Nephron progenitor cell (in vitro differentiated cells): ENCODE results near the gene KCNQ1.
A peak's percentile ranks its signal among the peaks of the same experiment; 100 is the strongest.

ENCODE experiments used
- DNase-seq: peaks from one replicate; pipeline ENCODE4 v3.0.0; 2021
- H3K27ac Mint-ChIP-seq: 2 replicates; pipeline ENCODE4 v1.8.0; 2021; ENCODE audit warnings: mild to moderate bottlenecking, moderate library complexity, mixed read lengths
- H3K27me3 Mint-ChIP-seq: 2 replicates; pipeline ENCODE4 v1.8.0; 2021; ENCODE audit warnings: mild to moderate bottlenecking, low read depth, mixed read lengths; ENCODE audit not compliant: poor library complexity
- H3K36me3 Mint-ChIP-seq: 2 replicates; pipeline ENCODE4 v1.8.0; 2021; ENCODE audit warnings: low read depth, mixed read lengths
- H3K4me1 Mint-ChIP-seq: 2 replicates; pipeline ENCODE4 v1.8.0; 2021; ENCODE audit warnings: mixed read lengths
- H3K4me3 Mint-ChIP-seq: 2 replicates; pipeline ENCODE4 v1.8.0; 2021; ENCODE audit warnings: mild to moderate bottlenecking, moderate library complexity, mixed read lengths
- H3K9me3 Mint-ChIP-seq: 2 replicates; pipeline ENCODE4 v1.8.0; 2021; ENCODE audit warnings: mild to moderate bottlenecking, moderate library complexity, mixed read lengths
- TF ChIP-seq, protein P1 (sequence below): fragments of 200-600 bp; sonication (generic); IDR thresholded peaks from 2 replicates; pipeline ENCODE4 v1.5.0; 2021; ENCODE audit warnings: antibody characterized with exemption

The KCNQ1 gene

DNA sequence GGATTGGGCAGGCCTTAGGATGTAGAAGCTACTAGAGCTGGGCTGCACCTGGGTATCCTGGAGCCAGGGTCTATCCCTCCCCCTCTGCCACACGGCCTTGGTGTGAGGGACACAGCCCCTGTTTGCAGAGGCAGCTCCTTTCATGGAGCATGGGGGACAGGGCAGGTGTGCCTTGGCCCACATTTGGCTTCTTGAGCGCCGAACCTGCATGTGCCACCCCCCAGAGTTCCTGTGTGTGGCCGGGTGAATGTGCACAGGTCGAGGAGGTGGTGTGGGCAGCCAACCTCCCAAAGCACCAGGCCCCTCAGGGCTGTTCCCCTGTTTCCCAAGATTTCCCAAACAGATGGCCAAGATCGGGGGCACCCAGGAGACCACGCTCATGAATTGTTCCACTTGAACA is 262.9 kb downstream of the KCNQ1 start:
- peaks cover 6% of the 10 kb centered on the region for H3K27me3 Mint-ChIP-seq
- H3K4me1 Mint-ChIP-seq = peaks cover 59% of the 10 kb centered on the region
- peaks cover 25% of the 10 kb centered on the region for H3K9me3 Mint-ChIP-seq
- no peak overlapping the region for H3K27ac Mint-ChIP-seq
- H3K36me3 Mint-ChIP-seq = peaks cover 4% of the 10 kb centered on the region
- TF ChIP-seq, protein P1, sequence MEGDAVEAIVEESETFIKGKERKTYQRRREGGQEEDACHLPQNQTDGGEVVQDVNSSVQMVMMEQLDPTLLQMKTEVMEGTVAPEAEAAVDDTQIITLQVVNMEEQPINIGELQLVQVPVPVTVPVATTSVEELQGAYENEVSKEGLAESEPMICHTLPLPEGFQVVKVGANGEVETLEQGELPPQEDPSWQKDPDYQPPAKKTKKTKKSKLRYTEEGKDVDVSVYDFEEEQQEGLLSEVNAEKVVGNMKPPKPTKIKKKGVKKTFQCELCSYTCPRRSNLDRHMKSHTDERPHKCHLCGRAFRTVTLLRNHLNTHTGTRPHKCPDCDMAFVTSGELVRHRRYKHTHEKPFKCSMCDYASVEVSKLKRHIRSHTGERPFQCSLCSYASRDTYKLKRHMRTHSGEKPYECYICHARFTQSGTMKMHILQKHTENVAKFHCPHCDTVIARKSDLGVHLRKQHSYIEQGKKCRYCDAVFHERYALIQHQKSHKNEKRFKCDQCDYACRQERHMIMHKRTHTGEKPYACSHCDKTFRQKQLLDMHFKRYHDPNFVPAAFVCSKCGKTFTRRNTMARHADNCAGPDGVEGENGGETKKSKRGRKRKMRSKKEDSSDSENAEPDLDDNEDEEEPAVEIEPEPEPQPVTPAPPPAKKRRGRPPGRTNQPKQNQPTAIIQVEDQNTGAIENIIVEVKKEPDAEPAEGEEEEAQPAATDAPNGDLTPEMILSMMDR = no peak
- DNase-seq = no peak
- H3K4me3 Mint-ChIP-seq = no peak overlapping the region

DNA sequence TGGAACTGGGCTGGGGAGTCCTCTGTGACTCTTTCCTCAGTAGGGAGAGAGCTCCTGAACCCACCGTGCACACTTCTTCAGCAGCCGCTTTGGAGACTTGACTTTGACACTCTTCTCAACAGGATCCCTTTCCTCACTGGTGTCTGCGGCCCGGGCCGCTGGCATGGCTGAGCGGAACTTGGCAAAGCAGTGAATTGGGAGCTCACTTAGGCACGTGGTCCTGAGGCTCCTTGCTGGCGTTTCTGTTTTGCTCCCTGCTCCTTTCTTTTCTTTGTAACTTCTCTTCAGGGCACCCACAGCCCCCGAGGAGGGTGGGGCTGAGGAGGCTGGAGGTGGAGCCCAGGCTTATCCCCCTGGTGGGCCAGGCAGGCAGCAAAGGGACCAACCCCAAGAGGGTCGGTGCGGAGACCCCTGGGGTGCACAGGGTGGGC is 263.4 kb downstream of the KCNQ1 start:
- TF ChIP-seq, protein P1 = no peak
- peaks cover 9% of the 10 kb centered on the region for H3K27me3 Mint-ChIP-seq
- no peak overlapping the region for H3K4me3 Mint-ChIP-seq
- H3K27ac Mint-ChIP-seq = no peak overlapping the region
- H3K4me1 Mint-ChIP-seq = peaks cover 59% of the 10 kb centered on the region
- no peak for DNase-seq
- H3K9me3 Mint-ChIP-seq = peaks cover 25% of the 10 kb centered on the region
- H3K36me3 Mint-ChIP-seq = peaks cover 4% of the 10 kb centered on the region

DNA sequence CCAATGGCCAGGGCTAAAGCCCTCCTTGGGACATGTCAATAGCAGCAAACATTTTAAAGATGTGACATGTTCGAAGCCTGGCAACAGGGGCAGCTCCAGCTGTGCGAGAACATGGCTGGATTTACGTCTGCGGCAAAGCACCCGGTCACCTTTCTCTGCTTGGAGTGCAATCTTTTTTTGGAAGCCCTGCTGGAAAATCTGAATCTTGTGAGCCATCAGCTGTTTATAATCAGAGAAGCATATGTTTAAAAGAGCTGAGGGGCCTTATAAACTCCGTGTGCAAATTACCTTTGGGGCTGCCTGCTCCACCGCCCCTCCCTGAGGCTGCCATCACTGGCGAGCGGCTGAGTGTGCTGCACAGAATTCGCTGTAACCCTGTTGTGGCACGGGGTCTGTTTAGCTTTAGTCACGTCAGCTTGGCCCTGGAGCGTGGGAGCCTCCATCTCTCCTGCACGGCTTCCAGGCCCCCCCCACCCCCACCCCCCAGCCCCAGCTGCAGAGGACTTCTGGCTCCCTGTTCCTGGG is 264.0 kb downstream of the KCNQ1 start:
- Mint-ChIP-seq H3K9me3 (peaks cover 25% of the 10 kb centered on the region), H3K27me3 (peaks cover 13% of the 10 kb centered on the region), H3K4me3 (no peak overlapping the region), H3K4me1 (peaks cover 61% of the 10 kb centered on the region), H3K27ac (no peak overlapping the region), H3K36me3 (peaks cover 4% of the 10 kb centered on the region)
- TF ChIP-seq, protein P1 = no peak
- DNase-seq = no peak

DNA sequence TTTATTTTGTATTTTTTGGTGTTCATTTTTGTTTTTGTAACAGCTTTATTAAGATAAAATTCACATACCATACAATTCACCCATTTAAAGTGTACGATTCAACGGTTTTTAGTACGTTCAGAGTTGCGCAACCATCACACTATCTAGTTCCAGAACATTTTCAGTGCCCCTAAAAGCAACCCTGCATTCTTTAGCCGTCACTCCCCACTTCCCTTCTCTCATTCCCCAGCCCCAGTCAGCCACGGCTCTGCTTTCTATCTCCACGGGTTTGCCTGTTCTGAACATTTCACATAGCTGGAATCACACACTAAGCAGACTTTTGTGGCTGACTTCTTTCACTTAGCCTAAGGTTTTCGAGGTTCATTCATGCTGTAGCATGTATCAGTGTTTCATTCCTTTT is 264.6 kb downstream of the KCNQ1 start:
- TF ChIP-seq, protein P1 = no peak
- Mint-ChIP-seq H3K27me3 (peaks cover 13% of the 10 kb centered on the region), H3K27ac (no peak overlapping the region), H3K4me3 (peak overlapping the region; percentile 1), H3K4me1 (peaks cover 61% of the 10 kb centered on the region), H3K9me3 (peaks cover 25% of the 10 kb centered on the region), H3K36me3 (peaks cover 4% of the 10 kb centered on the region)
- DNase-seq = no peak

DNA sequence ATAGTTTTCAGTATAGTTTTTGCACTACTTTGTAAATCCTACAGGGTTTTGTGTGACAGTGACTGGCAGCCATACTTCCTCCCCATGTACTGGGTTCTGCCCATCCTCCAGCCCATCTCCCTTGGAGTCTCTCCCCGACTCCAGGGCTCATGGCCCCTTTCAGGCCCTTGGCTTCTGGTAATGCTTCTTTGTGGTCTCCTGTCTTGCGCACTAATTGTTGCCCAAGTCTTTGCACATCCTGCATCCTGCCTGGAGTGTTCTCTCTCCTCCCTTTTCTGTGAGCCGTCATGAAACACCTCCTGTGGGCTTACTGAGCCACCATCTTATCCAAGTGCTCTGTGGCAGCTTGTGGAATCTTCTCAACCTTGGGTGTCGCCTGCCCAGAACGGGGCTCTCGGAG is 266.4 kb downstream of the KCNQ1 start:
- Mint-ChIP-seq H3K27ac (no peak overlapping the region), H3K27me3 (peaks cover 16% of the 10 kb centered on the region)
- DNase-seq = no peak

DNA sequence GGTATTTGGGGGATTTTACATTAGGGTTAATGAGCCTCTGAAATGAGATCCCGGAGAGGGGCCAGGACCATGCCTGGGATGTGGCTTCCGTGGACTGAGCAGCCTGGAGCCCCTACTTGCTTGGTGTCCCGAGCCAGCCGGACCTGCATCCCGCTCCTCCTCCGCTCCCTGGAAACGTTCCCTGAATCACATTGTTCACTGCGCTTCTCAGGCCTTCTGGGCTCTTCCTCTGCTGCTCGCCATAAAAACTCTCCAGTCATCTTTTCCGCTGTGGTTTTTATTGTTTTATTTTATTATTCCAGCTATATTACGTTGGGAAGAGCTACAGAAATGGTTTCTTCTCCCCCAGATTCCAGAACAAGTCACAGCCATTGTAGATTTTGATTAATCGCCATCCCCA is 268.3 kb downstream of the KCNQ1 start:
- Mint-ChIP-seq H3K27me3 (peaks cover 19% of the 10 kb centered on the region), H3K4me1 (peaks cover 83% of the 10 kb centered on the region), H3K27ac (no peak overlapping the region), H3K4me3 (no peak overlapping the region), H3K9me3 (peaks cover 21% of the 10 kb centered on the region), H3K36me3 (peaks cover 4% of the 10 kb centered on the region)
- DNase-seq = no peak
- TF ChIP-seq, protein P1 = no peak

More for the DNA sequence above, 266.4 kb downstream of the KCNQ1 start:
- Mint-ChIP-seq H3K36me3 (peaks cover 4% of the 10 kb centered on the region), H3K4me1 (peaks cover 67% of the 10 kb centered on the region), H3K9me3 (peaks cover 21% of the 10 kb centered on the region), H3K4me3 (no peak overlapping the region)
- TF ChIP-seq, protein P1 = no peak
